Left lung (tissue), 10 donors: ENCODE data around the gene STEAP1B. TPM values are rescaled to one million over a fixed set of nuclear protein-coding genes. Genes with fewer than 3 reads are reported as not detected.
"Not testable (repeated sequence)": the region's sequence is repeated elsewhere in the genome, so short reads cannot be mapped to it uniquely, and the experiment has no call there.

Experiments used
- ATAC-seq: fragments of 200-7000 bp; cut with Tn5 transposase; one replicate; pipeline ENCODE4 v1.9.1; 2020; ENCODE audit warnings: moderate library complexity
- DNase-seq, 4 donors: peaks; one replicate each; pipeline ENCODE4 v3.0.0-alpha.2; 2013 to 2020
- H3K27ac ChIP-seq, 2 donors: fragments of 200-600 bp; sonication (generic) in 1 of 2; one replicate each; pipeline versions ENCODE4 v1.5.0 to v1.8.0; 2020 to 2021
- H3K27me3 ChIP-seq, 2 donors: fragments of 200-600 bp; sonication (generic) in 1 of 2; one replicate each; pipeline versions ENCODE4 v1.5.0 to v1.8.0; 2020 to 2021
- H3K36me3 ChIP-seq, 2 donors: fragments of 200-600 bp; sonication (generic) in 1 of 2; one replicate each; pipeline versions ENCODE4 v1.5.0 to v1.8.0; 2020 to 2021
- H3K4me1 ChIP-seq, 2 donors: fragments of 200-600 bp; one replicate each; pipeline ENCODE4 v1.8.0; 2021
- H3K4me3 ChIP-seq, 2 donors: fragments of 200-600 bp; sonication (generic) in 1 of 2; one replicate each; pipeline versions ENCODE4 v1.5.0 to v1.8.0; 2020 to 2021; ENCODE audit warnings: mild to moderate bottlenecking in 1 of 2
- H3K9me3 ChIP-seq, 2 donors: fragments of 200-600 bp; sonication (generic) in 1 of 2; one replicate each; pipeline versions ENCODE4 v1.5.0 to v1.8.0; 2020 to 2021
- intact Hi-C, 2 donors: fragments of 100-400 bp; cut with DNase I; formaldehyde crosslinking; loops; one replicate each; pipeline versions ENCODE4 v1.11.2 to v1.14.2; 2022
- polyA plus RNA-seq, 6 donors: library from polyadenylated mRNA; unstranded; fragments of 120-200 nt; gene quantifications; one replicate each; pipeline ENCODE4 v1.2.1, GENCODE V29; 2013; ENCODE audit not compliant: insufficient read length in 6 of 6
- total RNA-seq, 2 donors: library from RNA; stranded (reverse); fragmentation: NEBNext Ultra II Directional; extraction: Animal tissue kit (Norgen Biotek cat#: 25700); gene quantifications; one replicate each; pipeline ENCODE4 v1.2.1, GENCODE V29; 2021
- TF ChIP-seq, protein P1 (sequence below), 2 donors: fragments of 200-600 bp; sonication (generic) in 1 of 2; IDR thresholded peaks; one replicate each; pipeline versions ENCODE4 v1.5.0 to v1.8.0; 2021; ENCODE audit warnings: antibody characterized with exemption in 2 of 2
- donor health status: DM: no; HTN: yes; CAD: no.
- donor health status: DM: no; HTN: no; CAD: no.

STEAP1B gene
- total and polyA plus RNA-seq, 8 donors, result 0.85 to 3.4 (median 2.7) TPM

DNA sequence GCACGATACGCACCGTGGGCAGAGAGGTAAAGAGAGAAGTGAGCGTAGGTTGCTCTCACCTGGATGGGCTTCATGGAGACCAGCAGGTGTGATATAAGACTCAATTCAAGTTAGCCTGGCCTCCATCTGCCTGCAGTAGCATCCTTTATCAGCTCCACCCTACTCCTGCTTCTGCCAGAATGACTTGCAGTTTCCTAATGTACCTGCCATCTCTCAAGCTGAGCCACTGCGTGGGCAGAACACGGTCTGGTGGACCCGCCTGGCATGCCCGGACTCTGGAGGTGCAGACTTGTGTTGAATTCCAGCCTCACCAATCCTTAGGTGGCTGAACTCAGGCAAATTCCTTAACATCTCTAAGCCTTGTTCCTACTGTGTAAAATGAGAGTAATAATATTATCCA, 64.3 kb downstream of the STEAP1B start:
- intact Hi-C loops, result no loop called here
- TF ChIP-seq, protein P1, sequence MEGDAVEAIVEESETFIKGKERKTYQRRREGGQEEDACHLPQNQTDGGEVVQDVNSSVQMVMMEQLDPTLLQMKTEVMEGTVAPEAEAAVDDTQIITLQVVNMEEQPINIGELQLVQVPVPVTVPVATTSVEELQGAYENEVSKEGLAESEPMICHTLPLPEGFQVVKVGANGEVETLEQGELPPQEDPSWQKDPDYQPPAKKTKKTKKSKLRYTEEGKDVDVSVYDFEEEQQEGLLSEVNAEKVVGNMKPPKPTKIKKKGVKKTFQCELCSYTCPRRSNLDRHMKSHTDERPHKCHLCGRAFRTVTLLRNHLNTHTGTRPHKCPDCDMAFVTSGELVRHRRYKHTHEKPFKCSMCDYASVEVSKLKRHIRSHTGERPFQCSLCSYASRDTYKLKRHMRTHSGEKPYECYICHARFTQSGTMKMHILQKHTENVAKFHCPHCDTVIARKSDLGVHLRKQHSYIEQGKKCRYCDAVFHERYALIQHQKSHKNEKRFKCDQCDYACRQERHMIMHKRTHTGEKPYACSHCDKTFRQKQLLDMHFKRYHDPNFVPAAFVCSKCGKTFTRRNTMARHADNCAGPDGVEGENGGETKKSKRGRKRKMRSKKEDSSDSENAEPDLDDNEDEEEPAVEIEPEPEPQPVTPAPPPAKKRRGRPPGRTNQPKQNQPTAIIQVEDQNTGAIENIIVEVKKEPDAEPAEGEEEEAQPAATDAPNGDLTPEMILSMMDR (IDR thresholded peaks at IDR 0.05), result no peak
- Histone ChIP-seq H3K9me3 (no peaks in the 10 kb centered on the region), H3K36me3 (no peaks in the 10 kb centered on the region), H3K27ac (no peak overlapping the region), H3K27me3 (no peaks in the 10 kb centered on the region), H3K4me3 (no peak overlapping the region), H3K4me1 (no peaks in the 10 kb centered on the region)
- ATAC-seq (no peak), DNase-seq (no peak)

DNA sequence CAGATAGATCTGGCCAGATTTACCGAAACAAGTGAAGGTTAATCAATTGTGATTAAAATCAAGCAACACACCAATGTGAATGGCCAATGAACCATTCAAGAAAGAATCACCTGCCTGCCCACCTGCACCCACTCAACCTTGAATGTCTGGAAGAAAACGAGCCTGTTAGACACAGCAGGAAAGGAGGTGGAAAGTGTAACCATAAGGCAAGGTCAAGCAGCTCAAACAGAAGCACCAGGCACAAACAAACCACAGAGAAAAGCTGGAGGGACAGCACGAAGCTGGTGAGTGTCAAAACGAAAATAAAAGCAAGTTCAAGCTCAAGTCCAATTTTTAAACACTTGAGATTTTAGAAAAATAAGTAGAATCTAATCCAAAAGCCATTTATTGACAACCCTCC, 64.9 kb downstream of the STEAP1B start:
- Histone ChIP-seq H3K4me1 (no peaks in the 10 kb centered on the region), H3K9me3 (no peaks in the 10 kb centered on the region), H3K36me3 (no peaks in the 10 kb centered on the region), H3K27me3 (no peaks in the 10 kb centered on the region), H3K27ac (no peak overlapping the region), H3K4me3 (no peak overlapping the region)
- ATAC-seq (no peak), DNase-seq (no peak)
- intact Hi-C loops, result no loop called here
- TF ChIP-seq, protein P1 (IDR thresholded peaks at IDR 0.05), result no peak

DNA sequence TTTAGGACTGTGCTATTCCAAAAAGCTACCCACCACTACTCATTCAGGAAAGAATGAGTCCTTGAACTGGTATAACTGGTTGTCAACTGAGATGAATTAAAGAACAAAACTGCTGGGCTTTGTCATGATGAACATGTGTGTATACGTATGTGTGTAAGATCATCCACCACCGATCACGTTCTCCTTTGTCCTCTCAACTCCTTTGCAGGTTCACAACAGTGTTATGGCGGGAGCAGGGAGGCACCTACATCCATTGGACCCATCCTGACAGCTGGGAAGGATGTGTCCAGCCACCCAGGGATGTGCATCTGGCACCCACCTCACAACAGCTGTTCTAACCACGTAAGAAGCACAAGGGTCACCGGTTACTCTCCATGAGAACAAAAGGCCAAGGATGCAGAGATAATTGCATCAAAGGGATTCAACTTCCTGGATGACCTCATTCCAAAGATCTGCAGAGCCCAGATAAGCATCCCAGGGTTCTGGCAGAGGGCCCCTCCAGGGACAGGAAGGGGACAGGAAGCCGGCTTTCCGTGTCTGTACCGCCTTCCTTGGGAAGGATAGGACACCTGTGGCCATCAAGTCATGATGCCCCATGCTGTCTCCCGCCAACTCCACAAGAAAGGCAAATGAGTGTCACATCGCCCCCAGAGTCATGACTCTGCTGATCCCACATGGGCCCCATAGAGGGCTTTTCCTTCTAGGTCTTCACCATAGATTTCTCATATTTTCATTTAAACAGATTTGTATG, 66.1 kb downstream of the STEAP1B start:
- Histone ChIP-seq H3K4me1 (no peaks in the 10 kb centered on the region), H3K4me3 (no peak overlapping the region), H3K27me3 (no peaks in the 10 kb centered on the region), H3K9me3 (no peaks in the 10 kb centered on the region), H3K27ac (no peak overlapping the region), H3K36me3 (no peaks in the 10 kb centered on the region)
- TF ChIP-seq, protein P1 (IDR thresholded peaks at IDR 0.05), result no peak
- ATAC-seq (no peak), DNase-seq (peak in 1 of 4 donors; percentile 32)
- intact Hi-C loops, result no loop called here

DNA sequence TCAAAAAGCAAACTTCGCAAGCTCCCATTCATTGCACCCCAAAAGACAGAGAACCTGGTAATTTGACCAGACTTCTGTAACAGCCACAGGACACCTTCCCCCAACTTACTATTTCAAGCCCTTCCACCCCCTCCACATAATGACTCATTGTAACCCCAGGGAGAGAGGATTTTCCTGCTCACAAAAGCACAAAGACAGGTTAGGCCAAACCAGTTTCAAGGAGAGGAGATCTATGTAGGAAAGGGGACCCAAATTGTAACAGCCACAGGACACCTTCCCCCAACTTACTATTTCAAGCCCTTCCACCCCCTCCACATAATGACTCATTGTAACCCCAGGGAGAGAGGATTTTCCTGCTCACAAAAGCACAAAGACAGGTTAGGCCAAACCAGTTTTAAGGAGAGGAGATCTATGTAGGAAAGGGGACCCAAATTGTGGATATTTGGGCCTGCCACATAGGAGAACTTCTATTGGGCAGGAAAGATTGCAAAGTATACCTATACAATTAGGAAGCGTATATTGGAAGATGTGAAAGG, 66.8 kb downstream of the STEAP1B start:
- H3K36me3 ChIP-seq, H3K27ac ChIP-seq, H3K4me3 ChIP-seq, DNase-seq, intact Hi-C loops, H3K4me1 ChIP-seq, H3K9me3 ChIP-seq, H3K27me3 ChIP-seq: not testable (repeated sequence)
- peak; percentile 50 for ATAC-seq

DNA sequence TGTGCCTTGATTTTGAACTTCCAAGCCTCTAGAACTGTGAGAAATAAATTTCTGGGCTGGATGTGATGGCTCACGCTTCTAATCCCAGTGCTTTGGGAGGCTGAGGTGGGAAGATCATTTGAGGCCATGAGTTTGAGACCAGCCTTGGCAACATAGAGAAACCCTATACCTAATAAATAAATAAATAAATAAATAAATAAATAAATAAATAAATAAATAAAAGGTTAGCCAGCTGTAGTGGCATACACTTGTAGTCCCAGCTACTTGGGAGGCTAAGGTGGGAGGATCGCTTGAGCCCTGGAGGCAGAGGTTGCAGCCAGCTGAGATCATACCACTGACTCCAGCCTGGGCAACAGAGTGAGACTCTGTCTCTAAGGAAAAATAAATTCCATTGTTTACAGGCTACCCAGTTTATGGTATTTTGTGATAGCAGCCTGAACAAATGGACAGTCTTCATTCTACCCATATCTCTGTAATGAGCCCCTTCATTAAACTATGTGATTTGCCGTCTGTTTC, 67.7 kb downstream of the STEAP1B start:
- Histone ChIP-seq H3K36me3 (no peaks in the 10 kb centered on the region), H3K4me3 (no peak overlapping the region), H3K27ac (no peak overlapping the region), H3K4me1 (no peaks in the 10 kb centered on the region), H3K9me3 (no peaks in the 10 kb centered on the region), H3K27me3 (no peaks in the 10 kb centered on the region)
- DNase-seq, result no peak
- TF ChIP-seq, protein P1 (IDR thresholded peaks at IDR 0.05), result no peak
- intact Hi-C loops, result no loop called here
- ATAC-seq, result no peak
